K562 (cell line): Measurements from ENCODE around the gene TJP2. TPM values are rescaled to one million over a fixed set of nuclear protein-coding genes. Genes with fewer than 3 reads are reported as not detected.

Experiments
- ATF7 ChIP-seq: fragments of 450-650 bp; IDR thresholded peaks from 2 replicates; pipeline ENCODE4 v1.7.1; 2014; ENCODE audit warnings: mild to moderate bottlenecking, moderate library complexity
- CBX2 ChIP-seq: fragments of 200-600 bp; sonication (generic); IDR thresholded peaks from one replicate; pipeline ENCODE4 v1.6.1; 2012; ENCODE audit warnings: mild to moderate bottlenecking, low read length, inconsistent platforms; ENCODE audit not compliant: insufficient read depth, poor library complexity, severe bottlenecking
- CHCHD3 ChIP-seq: fragments of 250-450 bp; sonication (Bioruptor Pico); IDR thresholded peaks from 2 replicates; pipeline ENCODE4 v2.1.2; 2022; ENCODE audit warnings: mild to moderate bottlenecking
- CREB1 ChIP-seq, 2 experiments: sonication (generic) in 1 of 2; formaldehyde crosslinking in 1 of 2; IDR thresholded peaks; 2 replicates each; pipeline versions ENCODE4 v1.6.1 to v1.8.0; 2012 to 2022; ENCODE audit warnings: inconsistent platforms in 1 of 2, mild to moderate bottlenecking in 1 of 2, missing genetic modification reagents in 1 of 2, moderate library complexity in 1 of 2
- KLF10 ChIP-seq: fragments of 250-450 bp; sonication (Bioruptor Pico); IDR thresholded peaks from 2 replicates; pipeline ENCODE4 v1.6.1; 2021; ENCODE audit warnings: matching md5 sums
- L3MBTL2 ChIP-seq: fragments of 450-650 bp; IDR thresholded peaks from 2 replicates; pipeline ENCODE4 v1.6.1; 2016; ENCODE audit warnings: mild to moderate bottlenecking, moderate library complexity
- RBM22 ChIP-seq: fragments of 200-400 bp; formaldehyde crosslinking; IDR thresholded peaks from 2 replicates; pipeline ENCODE4 v1.6.1; 2018; ENCODE audit warnings: low read length, low read depth; ENCODE audit not compliant: poor library complexity, severe bottlenecking
- SAFB2 ChIP-seq: fragments of 200-400 bp; formaldehyde crosslinking; IDR thresholded peaks from 2 replicates; pipeline ENCODE4 v1.6.1; 2018; ENCODE audit warnings: borderline replicate concordance, low read length, low read depth, moderate library complexity; ENCODE audit not compliant: severe bottlenecking
- SIN3B ChIP-seq: fragments of 450-650 bp; IDR thresholded peaks from 2 replicates; pipeline ENCODE4 v1.6.1; 2017; ENCODE audit warnings: low read depth, mild to moderate bottlenecking, moderate library complexity
- SMARCA4 ChIP-seq: fragments of 450-650 bp; IDR thresholded peaks from 2 replicates; pipeline ENCODE4 v1.6.1; 2016
- SNRNP70 ChIP-seq: fragments of 200-400 bp; formaldehyde crosslinking; optimal IDR thresholded peaks from 2 replicates; pipeline ENCODE3; 2017; ENCODE audit warnings: low read depth, low read length
- SRSF9 ChIP-seq: fragments of 200-400 bp; formaldehyde crosslinking; IDR thresholded peaks from 2 replicates; pipeline ENCODE4 v1.6.1; 2017; ENCODE audit warnings: low read depth, low read length, borderline replicate concordance
- ZNF263 ChIP-seq: sonication (generic); formaldehyde crosslinking; IDR thresholded peaks from 2 replicates; pipeline ENCODE4 v1.8.0; 2022; ENCODE audit warnings: mild to moderate bottlenecking, missing genetic modification reagents, borderline replicate concordance
- ZNF785 ChIP-seq: fragments of 250-450 bp; sonication (Bioruptor Pico); IDR thresholded peaks from 2 replicates; pipeline ENCODE4 v1.4.0; 2020; ENCODE audit warnings: mild to moderate bottlenecking
- polyA plus RNA-seq, 8 experiments: library from polyadenylated mRNA; depleted of rRNA in 4 of 8; stranded (reverse) in 5 of 8; unstranded in 3 of 8; fragments of >200 nt; fragmentation: Nextera tagmentation in 2 of 8; fragmentation: Illumina TruSeq in 1 of 8; extraction: Ambion mirVana in 2 of 8; extraction: Trizol in 1 of 8; gene quantifications; 2 replicates each; pipeline versions ENCODE4 v1.2.1 to v1.2.3, GENCODE V29; 2011 to 2014; ENCODE audit warnings: inconsistent platforms in 1 of 8, missing spikeins in 1 of 8
- total RNA-seq, 7 experiments: library from RNA; depleted of rRNA in 6 of 7; stranded (reverse); fragments of >200 nt in 6 of 7; fragmentation: Illumina TruSeq in 2 of 7; extraction: Trizol in 2 of 7; gene quantifications; 2 replicates each; pipeline versions ENCODE4 v1.2.1 to v1.2.3, GENCODE V29; 2011 to 2021; ENCODE audit warnings: low replicate concordance in 1 of 7
- TF ChIP-seq, protein P1 (sequence below): fragments of 250-450 bp; sonication (Bioruptor Pico); IDR thresholded peaks from 2 replicates; pipeline ENCODE4 v1.5.1; 2021; ENCODE audit warnings: mild to moderate bottlenecking
- TF ChIP-seq, protein P2 (sequence below): fragments of 250-450 bp; sonication (Bioruptor Pico); IDR thresholded peaks from 2 replicates; pipeline ENCODE4 v1.8.0; 2022; ENCODE audit warnings: inconsistent platforms
- TF ChIP-seq, protein P3 (sequence below): fragments of 450-650 bp; IDR thresholded peaks from 2 replicates; pipeline ENCODE4 v1.6.1; 2016; ENCODE audit warnings: antibody characterized with exemption
- TF ChIP-seq, protein P4 (sequence below): fragments of 250-450 bp; sonication (Bioruptor Pico); IDR thresholded peaks from 2 replicates; pipeline ENCODE4 v1.4.0; 2020; ENCODE audit warnings: borderline replicate concordance
- TF ChIP-seq, protein P5 (sequence below): sonication (generic); formaldehyde crosslinking; IDR thresholded peaks from 2 replicates; pipeline ENCODE4 v1.8.0; 2022; ENCODE audit warnings: missing genetic modification reagents, mild to moderate bottlenecking, borderline replicate concordance

The TJP2 gene
- total and polyA plus RNA-seq, 9 of the 15 experiments (the other 6 are each of a cell fraction or from before 2014, with no cell fraction given) = 4.0 to 24.1 (median 16.8) TPM

DNA sequence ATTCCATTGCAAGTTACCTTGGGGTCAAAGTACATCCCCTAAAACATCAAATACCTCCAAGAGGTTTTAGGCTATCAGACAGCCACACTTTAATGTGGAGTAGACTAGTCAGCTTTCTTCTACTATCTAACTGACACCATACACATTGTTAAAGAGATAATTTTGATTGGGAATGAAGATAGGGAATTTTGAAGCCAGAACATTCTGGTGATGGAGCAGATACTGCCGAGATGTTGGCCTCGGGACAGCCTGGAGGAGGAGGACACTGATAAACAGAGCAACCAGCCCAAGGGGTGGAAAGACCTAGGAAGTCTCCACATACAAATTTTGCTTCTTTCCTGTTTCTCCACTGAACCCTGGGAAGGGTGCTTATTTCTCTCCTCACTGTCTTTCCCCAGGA is 14.9 kb downstream of the TJP2 start (continued):
- TF ChIP-seq, protein P1, sequence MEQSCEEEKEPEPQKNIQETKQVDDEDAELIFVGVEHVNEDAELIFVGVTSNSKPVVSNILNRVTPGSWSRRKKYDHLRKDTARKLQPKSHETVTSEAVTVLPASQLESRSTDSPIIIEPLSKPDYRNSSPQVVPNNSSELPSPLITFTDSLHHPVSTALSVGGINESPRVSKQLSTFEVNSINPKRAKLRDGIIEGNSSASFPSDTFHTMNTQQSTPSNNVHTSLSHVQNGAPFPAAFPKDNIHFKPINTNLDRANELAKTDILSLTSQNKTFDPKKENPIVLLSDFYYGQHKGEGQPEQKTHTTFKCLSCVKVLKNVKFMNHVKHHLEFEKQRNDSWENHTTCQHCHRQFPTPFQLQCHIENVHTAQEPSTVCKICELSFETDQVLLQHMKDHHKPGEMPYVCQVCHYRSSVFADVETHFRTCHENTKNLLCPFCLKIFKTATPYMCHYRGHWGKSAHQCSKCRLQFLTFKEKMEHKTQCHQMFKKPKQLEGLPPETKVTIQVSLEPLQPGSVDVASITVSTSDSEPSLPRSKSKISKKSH (CRISPR knock-in tag) = no peak
- TF ChIP-seq, protein P2, sequence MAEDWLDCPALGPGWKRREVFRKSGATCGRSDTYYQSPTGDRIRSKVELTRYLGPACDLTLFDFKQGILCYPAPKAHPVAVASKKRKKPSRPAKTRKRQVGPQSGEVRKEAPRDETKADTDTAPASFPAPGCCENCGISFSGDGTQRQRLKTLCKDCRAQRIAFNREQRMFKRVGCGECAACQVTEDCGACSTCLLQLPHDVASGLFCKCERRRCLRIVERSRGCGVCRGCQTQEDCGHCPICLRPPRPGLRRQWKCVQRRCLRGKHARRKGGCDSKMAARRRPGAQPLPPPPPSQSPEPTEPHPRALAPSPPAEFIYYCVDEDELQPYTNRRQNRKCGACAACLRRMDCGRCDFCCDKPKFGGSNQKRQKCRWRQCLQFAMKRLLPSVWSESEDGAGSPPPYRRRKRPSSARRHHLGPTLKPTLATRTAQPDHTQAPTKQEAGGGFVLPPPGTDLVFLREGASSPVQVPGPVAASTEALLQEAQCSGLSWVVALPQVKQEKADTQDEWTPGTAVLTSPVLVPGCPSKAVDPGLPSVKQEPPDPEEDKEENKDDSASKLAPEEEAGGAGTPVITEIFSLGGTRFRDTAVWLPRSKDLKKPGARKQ (CRISPR knock-in tag) = no peak
- TF ChIP-seq ZNF263 (no peak), CBX2 (no peak), L3MBTL2 (no peak), CHCHD3 (CRISPR knock-in tag) (no peak), RBM22 (no peak), KLF10 (no peak), CREB1 (IDR thresholded peaks at IDR 0.05) (no peak), CREB1 (CRISPR knock-in tag; IDR thresholded peaks at IDR 0.05) (no peak), SMARCA4 (peak; percentile 88), SIN3B (no peak), SRSF9 (no peak), SAFB2 (no peak), ZNF785 (CRISPR knock-in tag) (no peak), ATF7 (0 out of 2 replicates have a peak, but pooled peaks have one; percentile 47), SNRNP70 (no peak)
- TF ChIP-seq, protein P3, sequence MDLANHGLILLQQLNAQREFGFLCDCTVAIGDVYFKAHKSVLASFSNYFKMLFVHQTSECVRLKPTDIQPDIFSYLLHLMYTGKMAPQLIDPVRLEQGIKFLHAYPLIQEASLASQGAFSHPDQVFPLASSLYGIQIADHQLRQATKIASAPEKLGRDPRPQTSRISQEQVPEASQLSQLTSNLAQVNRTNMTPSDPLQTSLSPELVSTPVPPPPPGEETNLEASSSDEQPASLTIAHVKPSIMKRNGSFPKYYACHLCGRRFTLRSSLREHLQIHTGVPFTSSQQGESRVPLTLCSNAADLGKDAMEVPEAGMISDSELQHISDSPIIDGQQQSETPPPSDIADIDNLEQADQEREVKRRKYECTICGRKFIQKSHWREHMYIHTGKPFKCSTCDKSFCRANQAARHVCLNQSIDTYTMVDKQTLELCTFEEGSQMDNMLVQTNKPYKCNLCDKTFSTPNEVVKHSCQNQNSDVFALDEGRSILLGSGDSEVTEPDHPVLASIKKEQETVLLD = no peak
- TF ChIP-seq, protein P4, sequence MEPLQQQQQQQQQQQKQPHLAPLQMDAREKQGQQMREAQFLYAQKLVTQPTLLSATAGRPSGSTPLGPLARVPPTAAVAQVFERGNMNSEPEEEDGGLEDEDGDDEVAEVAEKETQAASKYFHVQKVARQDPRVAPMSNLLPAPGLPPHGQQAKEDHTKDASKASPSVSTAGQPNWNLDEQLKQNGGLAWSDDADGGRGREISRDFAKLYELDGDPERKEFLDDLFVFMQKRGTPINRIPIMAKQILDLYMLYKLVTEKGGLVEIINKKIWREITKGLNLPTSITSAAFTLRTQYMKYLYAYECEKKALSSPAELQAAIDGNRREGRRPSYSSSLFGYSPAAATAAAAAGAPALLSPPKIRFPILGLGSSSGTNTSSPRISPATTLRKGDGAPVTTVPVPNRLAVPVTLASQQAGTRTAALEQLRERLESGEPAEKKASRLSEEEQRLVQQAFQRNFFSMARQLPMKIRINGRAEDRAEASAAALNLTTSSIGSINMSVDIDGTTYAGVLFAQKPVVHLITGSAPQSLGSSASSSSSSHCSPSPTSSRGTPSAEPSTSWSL = no peak
- TF ChIP-seq, protein P5, sequence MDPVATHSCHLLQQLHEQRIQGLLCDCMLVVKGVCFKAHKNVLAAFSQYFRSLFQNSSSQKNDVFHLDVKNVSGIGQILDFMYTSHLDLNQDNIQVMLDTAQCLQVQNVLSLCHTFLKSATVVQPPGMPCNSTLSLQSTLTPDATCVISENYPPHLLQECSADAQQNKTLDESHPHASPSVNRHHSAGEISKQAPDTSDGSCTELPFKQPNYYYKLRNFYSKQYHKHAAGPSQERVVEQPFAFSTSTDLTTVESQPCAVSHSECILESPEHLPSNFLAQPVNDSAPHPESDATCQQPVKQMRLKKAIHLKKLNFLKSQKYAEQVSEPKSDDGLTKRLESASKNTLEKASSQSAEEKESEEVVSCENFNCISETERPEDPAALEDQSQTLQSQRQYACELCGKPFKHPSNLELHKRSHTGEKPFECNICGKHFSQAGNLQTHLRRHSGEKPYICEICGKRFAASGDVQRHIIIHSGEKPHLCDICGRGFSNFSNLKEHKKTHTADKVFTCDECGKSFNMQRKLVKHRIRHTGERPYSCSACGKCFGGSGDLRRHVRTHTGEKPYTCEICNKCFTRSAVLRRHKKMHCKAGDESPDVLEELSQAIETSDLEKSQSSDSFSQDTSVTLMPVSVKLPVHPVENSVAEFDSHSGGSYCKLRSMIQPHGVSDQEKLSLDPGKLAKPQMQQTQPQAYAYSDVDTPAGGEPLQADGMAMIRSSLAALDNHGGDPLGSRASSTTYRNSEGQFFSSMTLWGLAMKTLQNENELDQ (CRISPR knock-in tag) = no peak
